ENCODE measurements around the gene WEE2.
"Not testable (repeated sequence)": the region's sequence is repeated elsewhere in the genome, so short reads cannot be mapped to it uniquely, and the experiment has no call there.

WEE2 gene

DNA sequence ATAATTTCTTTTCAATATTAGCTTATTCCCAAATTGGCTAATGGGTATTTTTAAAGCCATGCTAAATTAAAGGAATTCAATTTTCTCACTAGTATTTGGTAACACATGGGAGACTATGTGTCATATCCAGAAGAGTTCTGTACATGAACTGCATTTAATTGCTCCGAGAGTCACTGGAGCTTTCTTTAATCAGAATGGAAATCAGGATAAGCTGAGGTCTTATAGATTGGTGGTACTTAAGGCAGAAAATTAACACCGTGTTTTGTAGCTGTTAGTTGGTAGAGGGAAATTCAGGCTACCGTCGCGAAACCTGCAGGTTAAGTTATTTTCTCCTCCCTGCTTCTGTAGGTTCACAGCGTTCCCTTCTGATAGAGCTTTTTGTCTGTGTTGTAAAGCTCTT lies at the start of gene WEE2:
WEE2 (plus strand) TSS at position 3 of the 400 bp plus-strand sequence. CDS start 406 bp downstream, outside the sequence.
- no peak for DNase-seq (ENCODE audit: low read depth, low spot score)

GRCh38 chr7:141659501-141659900 lies 48.7 kb upstream of the WEE2 start:
- DNase-seq (ENCODE audit: low read depth, low spot score), result no peak

GRCh38 chr7:141660259-141660658 lies 47.9 kb upstream of the WEE2 start:
- DNase-seq (ENCODE audit: low read depth, low spot score), result no peak

DNA sequence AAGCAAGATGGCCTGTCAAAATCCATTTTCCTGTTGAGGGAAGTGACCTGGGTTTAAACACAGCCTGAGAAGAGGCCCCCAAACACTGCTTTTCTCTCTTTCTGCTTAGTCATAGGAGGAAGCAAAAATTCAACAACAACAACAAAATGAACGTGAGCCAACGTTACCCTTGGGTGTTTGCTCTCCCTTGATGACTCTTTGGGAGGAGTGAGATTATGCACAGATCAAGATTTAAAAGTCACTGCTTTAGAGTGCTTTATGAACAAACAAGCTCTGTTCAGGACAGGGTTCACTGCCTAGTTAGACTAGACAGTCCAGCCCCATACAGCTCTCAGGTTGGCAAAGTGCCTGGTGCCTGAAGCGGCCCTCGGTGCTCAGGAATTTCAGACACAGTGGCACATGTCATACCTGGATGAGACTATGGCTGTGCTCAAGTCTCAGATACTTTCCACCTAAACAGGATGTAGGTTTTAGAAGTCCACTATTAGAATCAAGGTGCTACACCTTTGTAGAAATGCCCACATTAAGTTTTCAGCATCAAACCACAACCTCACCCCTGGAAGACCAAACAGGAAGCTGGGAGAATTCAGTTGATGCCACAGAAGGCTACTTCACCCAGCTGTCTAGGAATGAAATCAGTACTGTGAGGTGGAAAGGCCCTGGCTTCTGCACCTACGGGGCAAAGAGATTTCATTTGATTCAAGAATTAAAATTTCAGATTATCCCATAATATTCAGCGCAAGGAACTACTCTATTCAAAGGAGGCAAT lies 44.9 kb upstream of the WEE2 start:
- peak; percentile 54 for DNase-seq (ENCODE audit: low read depth, low spot score)

- no peak for DNase-seq (ENCODE audit: low read depth, low spot score)
Observed at GRCh38 chr7:141664450-141664849, 43.7 kb upstream of the WEE2 start.

DNA sequence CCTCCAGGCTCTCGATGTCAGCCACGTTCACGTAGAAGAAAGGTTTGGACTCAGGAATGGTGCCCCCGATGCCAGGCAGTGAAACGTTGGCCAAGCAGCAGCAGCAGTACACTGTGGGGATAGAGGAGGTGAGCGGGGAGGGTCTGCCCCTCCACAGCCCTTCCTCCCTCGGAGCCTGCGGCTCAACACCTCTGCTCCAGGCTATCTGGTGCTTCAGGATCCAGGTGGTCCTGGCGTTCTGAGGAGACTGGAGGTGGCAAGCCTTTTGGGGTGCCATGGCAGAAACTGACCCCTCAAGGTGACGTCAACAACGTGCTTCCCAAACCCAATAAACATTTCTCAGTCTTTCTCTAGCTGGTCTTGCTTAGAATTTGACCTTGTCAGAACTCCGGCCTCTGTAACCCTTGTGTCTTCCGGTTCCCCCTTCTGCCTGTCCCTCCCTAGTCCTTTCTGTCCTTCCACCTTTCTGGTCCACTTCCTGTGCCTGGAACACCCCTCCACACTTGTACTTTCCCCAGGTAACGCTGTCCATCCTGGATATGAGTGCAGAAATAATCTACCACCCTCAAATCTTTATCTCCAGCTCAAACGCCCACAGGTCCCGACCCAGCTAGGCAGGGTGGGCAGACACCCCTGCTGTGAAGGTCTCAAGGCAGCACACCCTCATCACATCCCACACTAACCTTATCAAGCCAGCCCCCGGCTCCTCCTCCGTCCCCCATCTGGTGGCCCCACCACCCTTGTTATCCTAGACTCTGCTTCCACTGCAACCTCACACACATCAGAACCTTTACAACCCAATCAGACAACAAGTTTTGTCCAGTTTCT lies 42.7 kb upstream of the WEE2 start:
- DNase-seq (ENCODE audit: low read depth, low spot score), result no peak

GRCh38 chr7:141666071-141666470 lies 42.1 kb upstream of the WEE2 start:
- DNase-seq (ENCODE audit: low read depth, low spot score), result no peak

- DNase-seq (ENCODE audit: low read depth, low spot score), result no peak
Observed at GRCh38 chr7:141668853-141669252, 39.3 kb upstream of the WEE2 start.

GRCh38 chr7:141671705-141672496 lies 36.3 kb upstream of the WEE2 start:
- no peak for DNase-seq (ENCODE audit: low read depth, low spot score)

DNA sequence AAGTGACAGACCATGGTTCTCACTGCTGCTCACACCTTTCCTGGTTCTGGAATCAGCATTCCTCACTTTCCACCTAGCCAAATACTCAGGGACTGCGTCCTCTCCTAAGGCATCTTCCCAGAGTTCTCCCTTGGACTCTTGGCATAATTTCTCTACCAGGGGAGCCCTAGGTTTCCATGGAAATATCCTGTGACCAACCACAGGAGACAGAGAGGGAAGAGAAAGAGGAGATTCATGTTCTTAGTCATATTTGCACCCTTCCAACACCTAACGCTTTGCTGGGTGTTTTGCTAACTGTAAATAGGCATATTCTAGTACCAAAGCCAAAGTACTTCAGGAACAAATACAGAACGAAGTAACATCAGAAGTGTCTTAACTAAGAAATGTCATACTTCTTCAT lies 34.8 kb upstream of the WEE2 start:
- no peak for DNase-seq (ENCODE audit: low read depth, low spot score)

DNA sequence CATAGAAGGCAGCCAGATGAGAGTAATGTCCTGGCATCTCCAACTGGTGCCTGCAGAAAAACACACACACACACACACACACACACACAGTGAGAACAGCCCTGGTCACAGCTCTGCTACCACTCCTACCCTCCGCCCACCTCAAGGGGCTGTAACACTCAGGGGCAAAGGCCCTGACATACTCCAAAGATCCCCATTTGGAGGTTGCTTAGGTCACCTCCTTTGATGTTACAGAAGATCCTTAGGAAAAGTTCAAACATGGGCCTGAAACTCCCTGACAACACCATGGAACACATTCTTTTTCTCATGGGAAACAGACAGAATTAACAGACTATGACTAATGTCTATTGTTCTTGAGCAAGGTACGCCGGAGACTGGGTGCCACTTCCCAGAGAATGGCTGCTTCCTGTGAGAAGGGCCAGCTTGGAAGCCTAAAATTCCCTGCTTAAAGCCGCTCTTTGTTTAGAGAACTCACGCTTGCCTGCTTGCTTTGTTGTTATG lies 33.9 kb upstream of the WEE2 start:
- DNase-seq (ENCODE audit: low read depth, low spot score), result peak; percentile 84

DNA sequence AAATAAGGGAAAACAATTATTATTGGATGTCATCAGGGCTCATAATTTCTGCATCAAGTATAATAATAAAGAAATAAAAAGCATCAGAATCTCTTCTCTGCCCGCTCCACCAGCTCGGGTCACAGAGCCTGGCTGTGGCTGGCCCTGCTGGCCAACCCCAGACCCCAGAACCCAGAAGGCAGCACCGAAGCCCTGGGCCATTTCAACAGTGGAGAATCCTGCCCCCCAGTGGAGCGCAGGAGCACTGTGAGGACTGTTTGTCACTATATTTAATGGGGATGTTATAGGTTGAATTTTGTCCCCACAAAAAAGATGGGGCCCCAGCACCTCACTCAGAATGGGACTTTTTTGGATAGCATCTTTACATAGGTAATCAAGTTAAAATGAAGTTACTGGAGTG lies 33.5 kb upstream of the WEE2 start:
- DNase-seq (ENCODE audit: low read depth, low spot score), result peak; percentile 57

DNA sequence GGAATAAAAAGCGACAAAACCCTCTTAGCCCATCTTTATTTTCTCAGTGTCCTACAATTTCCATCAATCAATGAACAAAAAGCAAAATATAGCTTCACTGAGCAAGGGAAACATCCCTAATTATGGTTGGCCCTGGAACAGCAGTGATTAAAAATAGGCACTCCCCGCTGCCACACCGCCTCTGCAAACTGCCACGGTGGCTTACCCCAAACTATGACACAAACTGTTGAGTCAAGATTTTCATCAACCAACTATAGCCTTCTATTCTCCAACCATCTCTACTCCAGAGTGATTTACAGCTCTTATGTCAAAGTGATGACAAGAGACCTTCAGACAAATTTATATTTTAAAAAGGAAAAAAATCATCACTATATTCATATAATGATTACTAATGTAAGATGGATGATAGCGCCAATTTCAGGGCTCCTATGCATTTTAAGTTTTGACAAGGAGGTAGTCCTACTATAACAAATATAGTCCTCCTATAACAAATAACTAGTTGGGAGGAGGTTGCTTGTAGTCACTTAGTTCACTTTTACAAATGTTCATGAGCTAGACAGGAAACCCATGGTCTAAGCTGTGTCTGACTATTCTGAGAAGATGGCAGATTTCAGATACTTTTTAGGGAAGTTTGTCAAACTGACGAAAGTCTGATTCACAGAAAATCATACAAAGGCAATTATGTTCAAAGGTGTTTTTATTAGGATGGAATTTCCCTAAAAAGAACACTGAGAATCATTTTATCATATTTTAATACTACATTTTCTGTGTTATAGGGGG lies 32.5 kb upstream of the WEE2 start:
- no peak for DNase-seq (ENCODE audit: low read depth, low spot score)

GRCh38 chr7:141676618-141677017 lies 31.5 kb upstream of the WEE2 start:
- peak; percentile 78 for DNase-seq (ENCODE audit: low read depth, low spot score)

DNA sequence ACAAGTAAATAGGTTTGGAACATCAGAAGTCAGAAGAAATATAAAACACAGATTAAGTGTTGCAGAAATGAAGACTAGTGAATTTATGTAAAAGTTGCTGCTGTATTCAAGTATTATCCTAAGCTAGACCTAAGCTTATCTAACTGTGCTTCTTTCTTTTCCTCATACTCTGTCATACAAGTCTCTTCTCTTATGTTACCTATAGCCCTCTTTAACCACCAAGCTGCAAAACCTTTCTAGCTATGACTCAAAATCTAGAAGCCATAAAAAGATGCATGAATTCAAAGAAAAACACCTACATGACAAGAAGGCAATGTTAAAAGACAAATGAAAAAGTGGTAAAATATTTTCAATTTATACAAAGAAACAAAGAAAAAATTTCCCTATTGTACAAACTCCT lies 29.1 kb upstream of the WEE2 start:
- DNase-seq (ENCODE audit: low read depth, low spot score), result no peak

DNA sequence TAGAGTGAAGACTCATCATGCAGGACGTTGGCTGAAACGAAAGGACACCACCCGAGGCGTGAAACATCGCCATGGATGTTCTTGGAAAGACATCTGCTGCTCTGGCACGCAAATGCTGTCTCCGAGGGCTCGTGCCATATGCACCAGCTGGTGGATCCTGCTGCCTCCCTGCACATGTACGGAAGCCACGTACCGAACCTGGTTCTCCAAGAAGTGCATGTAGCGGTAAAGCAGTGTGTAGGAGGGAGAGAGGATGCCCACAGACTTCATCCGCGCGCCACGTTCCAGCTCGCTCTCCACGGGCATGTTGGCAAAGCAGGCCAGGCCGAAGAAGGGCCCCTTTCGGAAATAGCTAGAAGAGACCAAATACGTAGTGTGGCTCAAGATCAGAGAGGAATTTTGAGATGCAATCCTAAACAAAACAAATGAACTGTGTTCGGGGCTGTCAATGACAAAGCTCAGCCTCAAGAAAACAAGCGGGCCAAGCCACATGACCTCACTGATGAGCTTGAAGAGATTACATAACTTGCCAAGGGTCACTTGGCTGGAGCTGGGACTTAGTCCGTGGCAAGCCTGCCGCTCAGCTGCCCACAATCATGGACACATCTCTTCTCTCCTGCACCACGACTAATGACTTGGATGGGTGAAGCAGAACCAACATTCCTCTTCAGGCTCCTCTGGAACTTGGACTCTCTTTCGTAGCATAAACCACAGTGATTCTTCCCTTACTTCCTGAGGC lies 22.7 kb upstream of the WEE2 start:
- peak; percentile 54 for DNase-seq (ENCODE audit: low read depth, low spot score)

GRCh38 chr7:141686074-141686473 lies 22.1 kb upstream of the WEE2 start:
- DNase-seq (ENCODE audit: low read depth, low spot score), result no peak

DNA sequence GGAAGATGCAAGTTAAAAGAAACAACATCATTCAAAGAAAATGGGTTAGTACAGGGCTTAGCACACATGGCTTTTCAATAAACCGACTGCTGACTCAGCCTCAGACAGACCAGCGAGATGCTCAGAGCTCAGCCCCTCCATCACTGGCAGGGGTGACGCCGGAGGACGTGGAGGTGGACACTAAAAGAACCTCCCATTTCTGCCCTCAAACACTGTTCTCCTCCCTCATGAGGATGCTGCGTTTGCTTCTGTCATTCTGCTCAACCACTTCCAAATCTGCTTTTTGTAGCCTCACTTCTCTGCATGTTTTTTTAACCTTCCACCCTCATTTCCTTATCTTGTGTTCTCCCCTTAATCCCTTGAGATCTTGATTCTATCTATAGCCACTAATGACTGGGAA lies 21.5 kb upstream of the WEE2 start:
- no peak for DNase-seq (ENCODE audit: low read depth, low spot score)

DNA sequence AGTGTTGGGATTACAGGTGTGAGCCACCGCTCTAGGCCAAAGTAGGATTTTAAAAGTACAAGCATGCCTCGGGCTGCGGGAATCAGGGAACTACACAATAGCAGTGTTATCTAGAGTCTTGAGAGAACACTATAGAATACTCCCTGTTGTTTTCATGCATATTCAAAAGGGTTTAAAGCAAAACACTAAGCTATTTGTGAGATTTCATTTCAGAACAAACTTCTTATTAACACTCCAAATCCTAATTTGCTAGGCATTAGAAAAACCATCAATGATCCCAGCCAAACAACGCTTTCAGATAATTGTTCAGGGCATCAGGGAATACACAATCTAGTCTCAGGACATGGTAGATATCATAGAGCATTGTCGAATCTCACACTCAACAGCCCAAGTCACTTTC lies 20.1 kb upstream of the WEE2 start:
- no peak for DNase-seq (ENCODE audit: low read depth, low spot score)

DNA sequence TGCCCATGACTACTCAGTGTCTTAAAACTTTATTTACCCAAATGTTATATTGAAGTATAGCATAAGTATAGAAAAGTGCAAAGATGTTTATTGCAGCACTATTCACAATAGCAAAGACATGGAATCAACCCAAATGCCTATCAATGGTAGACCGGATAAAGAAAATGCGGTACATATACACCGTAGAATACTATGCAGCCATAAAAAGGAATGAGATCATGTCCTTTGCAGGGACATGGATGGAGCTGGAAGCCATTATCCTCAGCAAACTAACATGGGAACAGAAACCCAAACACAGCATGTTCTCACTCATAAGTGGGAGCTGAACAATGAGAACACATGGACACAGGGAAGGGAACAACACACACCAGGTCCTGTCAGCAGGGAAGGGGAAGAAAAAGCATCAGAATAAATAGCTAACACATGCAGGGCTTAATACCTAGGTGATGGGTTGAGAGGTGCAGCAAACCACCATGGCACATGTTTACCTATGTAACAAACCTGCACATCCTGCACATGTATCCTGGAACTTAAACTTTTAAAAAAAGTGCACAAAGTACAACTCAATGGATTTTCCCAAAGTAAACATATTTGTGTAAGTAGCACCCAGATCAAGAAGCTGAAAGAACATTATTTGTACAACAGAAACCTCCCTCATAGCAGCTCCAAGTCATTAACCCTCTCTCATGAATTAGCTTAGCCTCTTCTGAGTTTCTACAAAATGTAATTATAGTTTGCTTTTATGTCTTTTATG lies 18.9 kb upstream of the WEE2 start:
- DNase-seq (ENCODE audit: low read depth, low spot score), result not testable (repeated sequence)

All from astrocyte of the hippocampus (primary cell).